Measurements from ENCODE around the gene PDE4B. TPM values are rescaled to one million over a fixed set of nuclear protein-coding genes. Genes with fewer than 3 reads are reported as not detected.

PDE4B gene
- total and polyA plus RNA-seq, 2 of the 13 experiments (the other 11 are each of a cell fraction or from before 2014, with no cell fraction given): not detected

DNA sequence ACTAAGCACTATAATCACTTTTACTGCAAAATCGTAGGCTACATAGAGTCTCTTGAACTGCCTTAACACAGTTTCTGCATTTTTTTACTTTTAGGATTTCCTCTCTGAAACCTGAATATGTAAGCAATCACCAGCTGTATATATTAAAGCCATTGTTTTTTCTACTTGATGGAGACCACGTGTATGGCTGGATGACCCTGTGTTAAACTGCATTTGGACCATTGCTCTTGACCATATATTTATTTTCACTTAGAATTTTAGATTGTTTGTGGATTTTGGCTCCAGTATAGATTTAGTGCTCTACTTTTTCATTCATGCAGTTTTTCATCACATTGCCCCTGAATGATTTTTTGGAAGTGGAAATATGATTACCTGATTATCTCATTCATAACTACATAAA, 420.8 kb downstream of the PDE4B start:
- ChIA-PET POLR2A (no interaction called here), CTCF (ENCODE audit: low intra/inter-chr PET ratio, low total read pairs) (no interaction called here)
- no peak for ATAC-seq
- FAIRE-seq: no peak
- Histone ChIP-seq H3K4me1 (ENCODE audit: insufficient read depth, low read length) (no peaks in the 10 kb centered on the region), H3K79me2 (ENCODE audit: insufficient read depth, low read length) (no peaks in the 10 kb centered on the region), H4K20me1 (ENCODE audit: insufficient read depth, low read length) (no peaks in the 10 kb centered on the region), H3K9ac (ENCODE audit: insufficient read depth, low read depth, low read length) (no peak overlapping the region), H3K27ac (ENCODE audit: extremely low read length, insufficient read depth, low read length) (no peak overlapping the region), H3K4me2 (ENCODE audit: low read depth, low read length) (no peak overlapping the region), H3K9me3 (ENCODE audit: low read length) (peaks cover 12% of the 10 kb centered on the region), H3K27me3 (ENCODE audit: control insufficient read depth in 1 of 2, insufficient read depth in 2 of 2, low read length in 2 of 2) (no peaks in the 10 kb centered on the region), H3K36me3 (replicated peaks in 1 of 2; ENCODE audit: control insufficient read depth in 1 of 2, insufficient read depth in 2 of 2, low read length in 2 of 2) (no peaks in the 10 kb centered on the region), H3K4me3 (replicated peaks in 1 of 3; ENCODE audit: insufficient read depth in 1 of 3, low read depth in 2 of 3, low read length in 3 of 3) (no peak overlapping the region), H2AFZ (ENCODE audit: low read length) (no peak overlapping the region)
- BruUV-seq (replicated peaks): no TSS peak
- in situ Hi-C loops (cut with HindIII; ENCODE audit: extremely low pct_ligation_motif_present, low pct_unique_long_range_greater_than_20kb) (no loop called here), intact Hi-C loops (cut with micrococcal nuclease; ENCODE audit: unreplicated experiment) (no loop called here)
- TF ChIP-seq KDM3A (CRISPR knock-in tag; IDR thresholded peaks at IDR 0.05; ENCODE audit: low read depth) (no peak), MYC (CRISPR knock-in tag; IDR thresholded peaks at IDR 0.05; ENCODE audit: borderline replicate concordance) (no peak), ZNF605 (CRISPR knock-in tag; IDR thresholded peaks at IDR 0.05) (no peak), CEBPZ (IDR thresholded peaks at IDR 0.05; ENCODE audit: low read length) (no peak), PAF1 (CRISPR knock-in tag; IDR thresholded peaks at IDR 0.05) (no peak), WIZ (CRISPR knock-in tag; IDR thresholded peaks at IDR 0.05) (no peak), YEATS2 (CRISPR knock-in tag; IDR thresholded peaks at IDR 0.05; ENCODE audit: borderline replicate concordance) (no peak)
- TF ChIP-seq, protein P1, sequence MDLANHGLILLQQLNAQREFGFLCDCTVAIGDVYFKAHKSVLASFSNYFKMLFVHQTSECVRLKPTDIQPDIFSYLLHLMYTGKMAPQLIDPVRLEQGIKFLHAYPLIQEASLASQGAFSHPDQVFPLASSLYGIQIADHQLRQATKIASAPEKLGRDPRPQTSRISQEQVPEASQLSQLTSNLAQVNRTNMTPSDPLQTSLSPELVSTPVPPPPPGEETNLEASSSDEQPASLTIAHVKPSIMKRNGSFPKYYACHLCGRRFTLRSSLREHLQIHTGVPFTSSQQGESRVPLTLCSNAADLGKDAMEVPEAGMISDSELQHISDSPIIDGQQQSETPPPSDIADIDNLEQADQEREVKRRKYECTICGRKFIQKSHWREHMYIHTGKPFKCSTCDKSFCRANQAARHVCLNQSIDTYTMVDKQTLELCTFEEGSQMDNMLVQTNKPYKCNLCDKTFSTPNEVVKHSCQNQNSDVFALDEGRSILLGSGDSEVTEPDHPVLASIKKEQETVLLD (CRISPR knock-in tag; IDR thresholded peaks at IDR 0.05; ENCODE audit: low read depth): no peak
- 0% methylated on average over 2 of the region's 2 CpGs for WGBS (ENCODE audit: low lambda C conversion rate)
- no peak for DNase-seq (ENCODE audit: low spot score)

Measured in HepG2 (cell line).